DMS 273 treated with DMSO at 0.1 percent for 48 hours (cell line): ENCODE data around the gene ERGIC2.
"Not testable (repeated sequence)": the region's sequence is repeated elsewhere in the genome, so short reads cannot be mapped to it uniquely, and the experiment has no call there.

ENCODE experiments used
- DNase-seq: peaks from one replicate; lab custom pipeline; 2025; lab: John Stamatoyannopoulos, UW

The ERGIC2 gene

DNA sequence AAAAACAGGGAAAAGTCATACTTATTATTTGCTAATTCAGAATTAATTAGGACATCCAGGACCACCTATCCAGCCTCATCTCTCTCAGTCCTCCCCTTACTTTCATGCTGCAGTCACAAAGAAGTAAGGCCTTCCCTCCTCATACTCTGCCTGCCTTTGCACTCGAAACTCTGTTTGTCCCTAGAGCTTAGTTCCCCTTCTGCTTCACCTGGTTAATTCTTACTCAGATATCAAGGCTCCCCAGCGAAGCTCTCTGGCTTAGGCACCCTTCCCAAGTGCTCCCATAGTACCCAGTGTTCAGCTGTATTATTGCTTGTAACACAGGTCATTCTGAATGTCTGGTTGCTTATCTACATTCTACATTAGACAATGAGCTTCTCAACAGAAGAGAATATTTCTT lies 81.3 kb downstream of the ERGIC2 start:
- no peak for DNase-seq

DNA sequence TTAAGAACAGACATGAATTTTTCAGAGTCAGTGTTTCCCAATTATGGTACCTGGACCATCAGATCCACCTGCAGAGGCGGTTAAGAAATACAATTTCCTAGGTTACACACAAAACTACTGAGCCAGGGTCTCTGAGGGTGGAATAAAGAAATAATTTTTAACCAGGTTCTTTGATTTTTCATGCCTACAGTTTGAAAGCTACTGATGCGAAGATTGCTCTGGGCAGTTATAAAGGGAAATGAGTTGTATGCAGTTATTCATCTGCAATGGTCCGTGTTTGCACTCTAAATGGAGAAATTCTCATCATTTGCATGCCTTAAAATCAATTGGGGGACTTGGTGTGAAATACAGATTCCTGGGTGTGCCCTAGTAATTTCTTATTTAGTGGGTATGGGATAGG lies 89.7 kb downstream of the ERGIC2 start:
- DNase-seq = no peak

DNA sequence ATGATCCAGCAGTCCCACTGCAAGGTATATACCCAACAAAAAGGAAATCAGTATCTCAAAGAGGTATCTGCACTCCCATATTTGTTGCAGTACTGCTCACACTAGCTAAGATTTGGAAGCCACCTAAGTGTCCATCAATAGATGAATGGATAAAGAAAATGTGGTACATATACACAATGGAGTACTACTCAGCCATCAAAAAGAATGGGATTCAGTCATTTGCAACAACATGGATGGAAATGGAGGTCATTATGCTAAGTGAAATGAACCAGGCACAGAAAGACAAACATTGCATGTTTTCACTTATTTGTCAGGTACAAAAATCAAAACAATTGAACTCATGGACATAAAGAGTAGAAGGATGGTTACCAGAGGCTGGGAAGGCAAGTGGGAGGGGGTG lies 90.5 kb downstream of the ERGIC2 start:
- DNase-seq = not testable (repeated sequence)

DNA sequence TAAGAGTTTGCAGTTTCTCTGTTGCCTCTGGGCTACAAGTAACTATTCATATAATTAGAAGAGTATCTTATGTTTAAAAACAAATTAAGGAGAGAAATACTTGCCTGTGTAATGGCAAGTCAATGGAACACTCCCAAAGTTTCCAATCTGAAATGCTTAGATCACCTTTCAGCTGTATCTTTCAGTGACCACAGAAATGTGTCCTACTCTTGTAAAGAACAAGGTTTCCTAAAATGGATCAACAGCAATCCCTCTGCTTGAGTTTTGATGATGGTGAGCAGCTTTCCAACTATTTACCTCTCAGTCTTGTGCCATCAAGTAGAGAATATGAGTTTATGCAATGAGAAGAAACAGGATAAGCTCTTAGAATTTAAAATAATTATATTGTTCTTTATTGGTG lies 92.9 kb downstream of the ERGIC2 start:
- no peak for DNase-seq

DNA sequence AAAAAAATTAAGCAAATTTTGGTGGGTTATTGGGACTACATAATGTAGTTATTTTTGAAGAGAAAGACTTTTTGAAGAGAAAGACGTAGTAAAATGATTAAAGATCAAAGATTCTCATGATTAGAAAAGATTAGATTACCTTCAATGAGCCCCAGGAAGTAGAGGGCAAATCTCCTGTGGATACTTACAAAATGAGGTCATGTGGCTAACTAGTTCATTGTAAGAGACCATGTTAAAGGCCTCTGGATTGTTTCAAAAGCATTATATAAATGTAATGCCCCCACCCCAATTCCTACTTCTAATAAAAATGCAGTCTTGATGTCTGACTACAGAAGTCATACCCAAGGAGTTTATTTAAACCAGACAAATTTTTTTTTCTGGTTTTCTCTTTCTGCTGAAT lies 93.3 kb downstream of the ERGIC2 start:
- DNase-seq = no peak
